Ovary (tissue), 9 donors: ENCODE measurements around the gene CRYL1. TPM values are rescaled to one million over a fixed set of nuclear protein-coding genes. Genes with fewer than 3 reads are reported as not detected.
"Not testable (repeated sequence)": the region's sequence is repeated elsewhere in the genome, so short reads cannot be mapped to it uniquely, and the experiment has no call there.

ENCODE experiments used
- DNase-seq, 5 donors: peaks; one replicate each; pipeline ENCODE4 v3.0.0-alpha.2; 2019 to 2020
- H3K27ac ChIP-seq, 2 donors: fragments of 200-600 bp; one replicate each; pipeline versions ENCODE4 v1.5.1 to v1.8.0; 2019 to 2022
- H3K27me3 ChIP-seq: fragments of 200-600 bp; one replicate; pipeline ENCODE4 v1.8.0; 2022
- H3K36me3 ChIP-seq: fragments of 200-600 bp; sonication (generic); one replicate; pipeline ENCODE4 v1.5.1; 2019
- H3K4me1 ChIP-seq: one replicate; pipeline ENCODE4 v1.8.1; 2013; ENCODE audit warnings: mild to moderate bottlenecking, moderate library complexity; ENCODE audit not compliant: insufficient read depth
- H3K4me3 ChIP-seq: fragments of 200-600 bp; sonication (generic); one replicate; pipeline ENCODE4 v1.5.1; 2017
- H3K9me3 ChIP-seq, 2 donors: fragments of 200-600 bp in 1 of 2; sonication (generic) in 1 of 2; one replicate each; pipeline versions ENCODE4 v1.5.1 to v1.8.1; 2013 to 2019; ENCODE audit warnings: mild to moderate bottlenecking in 1 of 2, moderate library complexity in 1 of 2
- EP300 ChIP-seq: sonication (generic); formaldehyde crosslinking; IDR thresholded peaks from one replicate; pipeline ENCODE4 v1.6.1; 2017; ENCODE audit warnings: antibody characterized with exemption
- POLR2A ChIP-seq: fragments of 450-650 bp; IDR thresholded peaks from one replicate; pipeline ENCODE4 v1.6.1; 2017; ENCODE audit warnings: antibody characterized with exemption, mild to moderate bottlenecking, moderate library complexity
- WGBS, 3 donors: extraction: QIAGEN DNeasy Blood & Tissue Kit in 1 of 3; methylation state at CpG; one replicate each; pipeline versions ENCODE4 v1.1.5 to v1.1.7; 2013 to 2017; 5-methylcytosine and 5-hydroxymethylcytosine counted together
- intact Hi-C, 4 donors: fragments of 100-400 bp; cut with DNase I; formaldehyde crosslinking; loops; one replicate each; pipeline versions ENCODE4 v1.11.0 to v1.15.1; 2022 to 2023
- polyA plus RNA-seq, 2 donors: library from polyadenylated mRNA; stranded (reverse); fragments of 200-250 nt in 1 of 2; fragments of 350-450 nt in 1 of 2; fragmentation: Illumina TruSeq in 1 of 2; extraction: RNeasy Lipid Tissue Mini Kit (QIAGEN cat#74804) in 1 of 2; gene quantifications; one replicate each; pipeline ENCODE4 v1.2.3, GENCODE V29; 2013 to 2014
- total RNA-seq, 7 donors: library from RNA; depleted of rRNA in 2 of 7; stranded (reverse); fragments of >200 nt in 2 of 7; fragmentation: NEBNext Ultra II Directional in 3 of 7; extraction: Animal tissue kit (Norgen Biotek cat#: 25700) in 3 of 7; gene quantifications; one replicate each; pipeline versions ENCODE4 v1.1.0 to v1.2.4, GENCODE V29; 2016 to 2023
- TF ChIP-seq, protein P1 (sequence below), 3 donors: fragments of 450-650 bp in 2 of 3; fragments of 200-600 bp in 1 of 3; IDR thresholded peaks; one replicate each; pipeline versions ENCODE4 v1.5.1 to v1.8.0; 2016 to 2022; ENCODE audit warnings: antibody characterized with exemption in 3 of 3, mild to moderate bottlenecking in 1 of 3
- donor health status: DM: no; HTN: no; CAD: no; lungs with moderate emphysema.
- donor health status: DM: no; HTN: no; CAD: no.
- donor health status: Bipolar disorder and iron deficiency.
- donor health status: DM: yes; HTN: yes; CAD: no.
- donor health status: DM: no; HTN: no; CAD: no.
- donor health status: DM: yes; HTN: yes; CAD: no.

The CRYL1 gene
- total and polyA plus RNA-seq, 9 donors: 17.3 to 41.7 (median 25.8) TPM

DNA sequence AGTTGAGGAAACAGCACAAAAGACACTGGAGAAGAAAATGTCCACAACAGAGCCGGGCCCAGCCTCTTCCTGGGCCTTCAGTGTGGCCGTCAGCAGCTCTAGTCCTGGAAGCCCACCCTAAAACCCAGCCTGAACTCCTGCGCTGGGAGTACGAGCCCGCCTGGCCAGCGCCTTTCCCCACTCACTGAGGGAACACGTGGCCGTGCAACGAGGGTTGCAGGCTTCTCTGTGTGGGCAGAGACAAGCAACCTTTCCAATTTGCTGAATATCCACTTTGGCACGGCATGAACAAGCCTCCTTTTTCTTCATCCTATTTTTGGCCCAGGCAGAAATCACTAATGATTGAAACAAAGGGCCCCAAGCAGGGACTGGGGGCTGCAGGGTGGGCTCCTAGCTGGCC lies 89.2 kb downstream of the CRYL1 start:
- intact Hi-C loops: no loop called here

DNA sequence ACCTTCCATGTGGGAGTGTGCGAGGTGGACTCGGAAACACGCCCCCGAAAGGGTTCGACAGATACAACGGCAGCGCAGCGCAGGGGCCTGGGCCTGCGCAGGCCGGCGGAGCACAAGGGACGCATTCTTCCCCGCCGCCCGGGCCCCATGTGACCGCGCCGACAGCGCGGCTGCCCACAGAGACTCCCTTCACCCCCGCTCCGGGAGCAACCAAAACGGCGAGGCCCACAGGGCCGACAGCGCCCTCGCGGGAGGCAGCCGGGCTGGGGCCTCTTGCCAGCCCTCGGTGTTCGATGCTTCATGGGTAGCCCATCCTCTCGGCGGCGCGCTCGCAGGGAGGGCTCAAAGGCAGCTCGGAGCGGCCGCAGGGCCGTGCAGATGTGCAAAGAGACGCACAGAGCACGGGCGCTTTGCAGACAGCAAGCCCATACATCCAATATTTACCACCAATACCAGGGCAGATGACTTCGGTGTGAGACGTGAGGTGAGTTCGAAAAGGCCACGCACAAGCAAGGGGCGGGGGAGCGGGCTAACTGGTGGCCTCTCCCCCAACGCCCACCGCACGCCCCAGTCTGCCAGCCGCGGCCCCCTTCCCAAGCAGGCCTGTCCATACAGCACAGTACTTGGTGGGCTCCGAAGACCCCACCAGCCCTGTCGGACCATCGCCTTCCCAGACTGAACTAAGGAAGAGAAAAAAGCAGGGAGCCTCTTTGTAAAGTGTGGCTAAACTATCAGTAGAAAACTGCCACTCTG lies 89.9 kb downstream of the CRYL1 start:
- Histone ChIP-seq H3K27ac (no peak overlapping the region), H3K27me3 (no peaks in the 10 kb centered on the region), H3K4me3 (no peak overlapping the region), H3K9me3 (no peaks in the 10 kb centered on the region), H3K36me3 (no peaks in the 10 kb centered on the region), H3K4me1 (no peaks in the 10 kb centered on the region)
- TF ChIP-seq POLR2A: no peak
- TF ChIP-seq, protein P1, sequence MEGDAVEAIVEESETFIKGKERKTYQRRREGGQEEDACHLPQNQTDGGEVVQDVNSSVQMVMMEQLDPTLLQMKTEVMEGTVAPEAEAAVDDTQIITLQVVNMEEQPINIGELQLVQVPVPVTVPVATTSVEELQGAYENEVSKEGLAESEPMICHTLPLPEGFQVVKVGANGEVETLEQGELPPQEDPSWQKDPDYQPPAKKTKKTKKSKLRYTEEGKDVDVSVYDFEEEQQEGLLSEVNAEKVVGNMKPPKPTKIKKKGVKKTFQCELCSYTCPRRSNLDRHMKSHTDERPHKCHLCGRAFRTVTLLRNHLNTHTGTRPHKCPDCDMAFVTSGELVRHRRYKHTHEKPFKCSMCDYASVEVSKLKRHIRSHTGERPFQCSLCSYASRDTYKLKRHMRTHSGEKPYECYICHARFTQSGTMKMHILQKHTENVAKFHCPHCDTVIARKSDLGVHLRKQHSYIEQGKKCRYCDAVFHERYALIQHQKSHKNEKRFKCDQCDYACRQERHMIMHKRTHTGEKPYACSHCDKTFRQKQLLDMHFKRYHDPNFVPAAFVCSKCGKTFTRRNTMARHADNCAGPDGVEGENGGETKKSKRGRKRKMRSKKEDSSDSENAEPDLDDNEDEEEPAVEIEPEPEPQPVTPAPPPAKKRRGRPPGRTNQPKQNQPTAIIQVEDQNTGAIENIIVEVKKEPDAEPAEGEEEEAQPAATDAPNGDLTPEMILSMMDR (IDR thresholded peaks at IDR 0.05): no peak
- no peak for TF ChIP-seq EP300
- no peak for DNase-seq
- 47 to 59% (median 50%) methylated on average over 50 to 57 of the region's 57 CpGs for whole genome bisulfite sequencing, 3 donors
- intact Hi-C loops: no loop called here

More for the DNA sequence above, 89.2 kb downstream of the CRYL1 start:
- H3K36me3 ChIP-seq: no peaks in the 10 kb centered on the region
- H3K9me3 ChIP-seq: no peaks in the 10 kb centered on the region
- no peaks in the 10 kb centered on the region for H3K4me1 ChIP-seq
- no peak for DNase-seq
- no peak overlapping the region for H3K27ac ChIP-seq
- WGBS, 3 donors: 80 to 94% (median 88%) methylated on average over 10 of the region's 10 CpGs
- no peaks in the 10 kb centered on the region for H3K27me3 ChIP-seq
- TF ChIP-seq, protein P1 (IDR thresholded peaks at IDR 0.05): no peak
- TF ChIP-seq EP300 (no peak), POLR2A (no peak)
- no peak overlapping the region for H3K4me3 ChIP-seq

DNA sequence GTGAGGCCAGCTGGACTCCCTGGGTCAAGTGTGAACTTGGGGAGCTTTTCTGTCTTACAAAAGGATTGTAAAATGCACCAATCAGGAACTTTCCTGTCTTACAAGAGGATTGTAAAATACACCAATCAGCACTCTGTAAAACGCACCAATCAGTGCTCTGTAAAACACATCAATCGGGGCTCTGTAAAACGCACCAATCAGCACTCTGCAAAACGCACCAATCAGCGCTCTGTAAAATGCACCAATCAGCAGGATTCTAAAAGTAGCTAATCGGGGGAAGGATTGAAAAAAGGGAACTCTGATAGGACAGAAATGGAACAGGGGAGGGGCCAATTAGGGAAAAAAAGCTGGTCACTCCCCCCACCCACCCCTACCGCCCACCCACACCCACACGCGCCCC lies 91.4 kb downstream of the CRYL1 start:
- WGBS, 3 donors: 88 to 91% (median 91%) methylated on average over 9 of the region's 9 CpGs

DNA sequence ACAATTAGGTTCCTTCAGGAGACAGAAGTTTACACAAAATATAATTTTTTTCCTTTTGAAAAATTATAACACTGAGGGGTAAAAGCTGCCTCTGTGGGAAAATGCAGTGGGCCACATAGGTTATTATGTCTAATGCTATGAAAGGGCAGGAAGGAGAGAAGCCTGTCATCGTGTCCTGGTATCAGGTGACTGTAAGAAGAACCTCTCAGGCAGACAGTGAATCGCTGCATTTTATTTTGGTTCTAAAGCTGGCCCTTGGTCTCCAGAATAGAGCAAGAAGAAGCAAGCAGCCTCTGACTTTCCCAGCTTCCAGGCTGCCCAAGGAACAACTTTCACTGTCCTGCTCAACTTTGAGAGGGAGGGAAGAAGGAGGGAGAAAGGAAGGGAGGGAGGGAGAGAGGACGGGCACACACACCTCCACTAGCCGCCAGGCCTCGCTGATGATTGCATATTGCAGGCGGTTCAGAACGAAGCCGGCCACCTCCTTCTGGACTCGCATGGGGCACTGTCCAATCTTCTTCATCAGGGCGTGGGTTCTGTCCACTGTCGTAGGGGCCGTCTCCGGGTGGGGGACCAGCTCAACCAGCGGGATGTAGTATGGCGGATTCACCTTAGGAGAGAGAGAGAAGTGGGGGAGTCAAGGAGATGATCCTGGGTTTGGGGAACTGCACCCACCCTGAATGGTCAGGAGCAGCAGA lies 93.8 kb downstream of the CRYL1 start:
- Histone ChIP-seq H3K36me3 (no peaks in the 10 kb centered on the region), H3K9me3 (no peaks in the 10 kb centered on the region), H3K4me3 (no peak overlapping the region), H3K27ac (no peak overlapping the region), H3K27me3 (no peaks in the 10 kb centered on the region), H3K4me1 (no peaks in the 10 kb centered on the region)
- TF ChIP-seq, protein P1 (IDR thresholded peaks at IDR 0.05): no peak
- TF ChIP-seq EP300 (no peak), POLR2A (no peak)
- intact Hi-C loops: no loop called here
- WGBS, 3 donors: 85 to 89% (median 88%) methylated on average over 15 of the region's 15 CpGs
- no peak for DNase-seq

More for the DNA sequence above, 91.4 kb downstream of the CRYL1 start:
- DNase-seq, H3K36me3 ChIP-seq, H3K9me3 ChIP-seq, H3K4me1 ChIP-seq, H3K27ac ChIP-seq, H3K4me3 ChIP-seq, H3K27me3 ChIP-seq, intact Hi-C loops: not testable (repeated sequence)

DNA sequence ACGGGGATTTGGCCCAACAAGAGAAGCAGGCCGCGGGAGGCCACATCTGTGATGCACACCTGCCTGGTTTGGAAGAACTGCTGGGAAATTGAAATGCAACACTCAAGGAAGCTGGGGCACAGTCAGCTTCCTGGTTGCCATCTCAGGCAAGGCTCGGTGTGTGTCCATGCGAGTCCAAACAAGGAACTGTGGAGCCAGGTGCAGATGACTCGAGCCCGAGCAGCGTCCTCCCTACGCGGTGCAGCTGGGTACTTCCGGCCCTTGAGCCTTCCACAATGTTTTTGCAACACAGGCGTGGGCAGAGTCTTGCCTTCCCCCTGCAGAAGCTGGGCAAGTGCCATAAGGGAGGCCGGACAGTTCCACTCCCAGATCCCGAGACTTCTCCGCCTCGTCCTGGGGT lies 94.6 kb downstream of the CRYL1 start:
- DNase-seq: no peak
- H3K9me3 ChIP-seq: no peaks in the 10 kb centered on the region
- TF ChIP-seq, protein P1 (IDR thresholded peaks at IDR 0.05): no peak
- TF ChIP-seq POLR2A (no peak), EP300 (no peak)
- H3K4me3 ChIP-seq: no peak overlapping the region
- H3K36me3 ChIP-seq: no peaks in the 10 kb centered on the region
- H3K27ac ChIP-seq: no peak overlapping the region
- no peaks in the 10 kb centered on the region for H3K27me3 ChIP-seq
- intact Hi-C loops: no loop called here
- H3K4me1 ChIP-seq: no peaks in the 10 kb centered on the region
- WGBS, 3 donors: 82 to 89% (median 86%) methylated on average over 16 of the region's 16 CpGs
